Measurements from ENCODE around the gene SELENOK.

The SELENOK gene

DNA sequence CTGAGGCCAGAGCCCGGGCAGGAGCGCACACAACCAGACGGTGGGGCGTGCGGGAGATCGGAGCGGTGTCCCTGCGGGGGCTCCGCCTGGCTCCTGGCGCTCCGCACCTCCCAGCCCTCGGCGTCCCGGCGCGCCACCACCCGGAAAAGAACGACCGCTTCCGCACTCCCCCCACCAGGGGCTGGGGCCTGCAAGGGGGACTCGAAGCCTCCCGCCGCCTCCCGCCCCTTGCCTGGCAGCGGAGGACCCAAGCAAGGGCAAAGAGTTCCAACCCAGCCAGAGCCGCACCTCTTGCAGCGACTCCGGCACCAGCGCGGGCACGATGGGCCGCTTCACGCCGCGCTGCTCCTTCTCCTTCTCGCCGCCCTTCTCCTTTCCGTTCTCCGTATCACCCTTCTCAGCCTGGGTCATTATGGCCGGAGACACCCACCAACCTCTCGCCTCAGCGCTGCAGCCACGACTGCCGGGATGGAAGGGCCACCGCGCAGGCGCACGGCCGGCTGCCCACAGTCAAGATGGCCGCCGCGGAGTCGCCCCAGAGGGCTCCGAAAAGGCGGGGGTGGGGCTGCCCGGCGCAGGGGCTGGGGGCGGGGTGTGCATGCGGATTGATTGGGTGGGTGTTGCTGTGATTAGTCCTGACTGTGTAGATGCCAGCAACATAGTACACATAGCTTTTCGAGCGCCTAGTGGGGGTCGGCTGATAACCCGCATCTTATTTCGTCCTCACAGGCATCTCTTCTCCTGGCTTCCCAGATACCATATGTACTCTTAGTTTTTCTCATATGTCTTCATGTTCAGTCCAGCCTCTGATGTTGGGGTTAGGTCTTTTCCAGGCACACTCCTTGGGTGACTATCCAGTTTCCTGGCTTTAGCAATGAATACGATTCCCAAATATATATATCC lies 9.7 kb downstream of the SELENOK start, which contains the start of gene ACTR8:
Gene ACTR8 (minus strand): TSS at position 462 of the 903 bp plus-strand sequence. CDS start 51 bp downstream, at position 411.
- peak; percentile 61 for DNase-seq

DNA sequence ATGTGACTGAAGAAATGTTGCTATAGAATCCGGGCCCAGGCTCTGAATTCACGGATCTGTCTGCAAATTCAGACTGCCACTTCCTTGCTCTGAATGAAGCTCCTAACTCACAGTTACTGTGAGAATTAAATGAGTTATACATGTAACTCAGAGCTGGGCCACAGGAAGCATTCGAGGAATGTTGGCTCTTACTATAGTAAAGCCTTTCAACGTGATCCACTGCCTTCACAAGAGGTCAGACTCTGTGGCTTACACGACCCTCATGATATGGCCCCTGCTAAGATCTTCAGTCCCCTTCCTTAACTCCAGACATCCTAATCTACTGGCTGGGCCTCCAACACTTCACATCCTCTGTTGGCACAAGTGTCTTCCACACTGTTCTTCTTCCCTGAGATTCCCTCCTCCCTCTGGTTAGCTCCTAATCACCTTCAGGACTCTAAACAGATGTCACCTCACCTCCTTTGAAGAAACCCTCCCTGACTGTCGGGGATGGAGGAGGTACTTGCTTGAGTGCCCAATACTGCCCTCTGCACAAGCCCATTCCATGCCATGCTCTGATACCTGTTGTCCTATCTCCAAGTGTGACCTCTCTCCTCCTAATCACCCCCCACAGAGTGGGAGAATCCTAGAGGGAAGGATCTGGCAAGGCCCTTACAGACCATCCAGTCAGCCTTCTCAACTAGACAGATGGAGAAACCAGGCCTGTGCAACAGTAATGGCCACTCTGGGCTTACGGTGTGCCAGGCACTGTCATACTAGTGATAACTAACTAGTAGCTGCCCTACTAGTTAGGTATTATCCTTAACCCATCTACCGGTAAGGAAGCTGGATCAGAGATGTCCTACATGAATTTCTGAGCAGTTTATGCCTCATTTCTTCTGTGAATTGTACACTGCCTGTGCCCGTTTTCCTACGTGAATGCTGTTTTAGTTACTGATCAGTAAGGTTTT lies 11.0 kb downstream of the SELENOK start:
- no peak for DNase-seq

DNA sequence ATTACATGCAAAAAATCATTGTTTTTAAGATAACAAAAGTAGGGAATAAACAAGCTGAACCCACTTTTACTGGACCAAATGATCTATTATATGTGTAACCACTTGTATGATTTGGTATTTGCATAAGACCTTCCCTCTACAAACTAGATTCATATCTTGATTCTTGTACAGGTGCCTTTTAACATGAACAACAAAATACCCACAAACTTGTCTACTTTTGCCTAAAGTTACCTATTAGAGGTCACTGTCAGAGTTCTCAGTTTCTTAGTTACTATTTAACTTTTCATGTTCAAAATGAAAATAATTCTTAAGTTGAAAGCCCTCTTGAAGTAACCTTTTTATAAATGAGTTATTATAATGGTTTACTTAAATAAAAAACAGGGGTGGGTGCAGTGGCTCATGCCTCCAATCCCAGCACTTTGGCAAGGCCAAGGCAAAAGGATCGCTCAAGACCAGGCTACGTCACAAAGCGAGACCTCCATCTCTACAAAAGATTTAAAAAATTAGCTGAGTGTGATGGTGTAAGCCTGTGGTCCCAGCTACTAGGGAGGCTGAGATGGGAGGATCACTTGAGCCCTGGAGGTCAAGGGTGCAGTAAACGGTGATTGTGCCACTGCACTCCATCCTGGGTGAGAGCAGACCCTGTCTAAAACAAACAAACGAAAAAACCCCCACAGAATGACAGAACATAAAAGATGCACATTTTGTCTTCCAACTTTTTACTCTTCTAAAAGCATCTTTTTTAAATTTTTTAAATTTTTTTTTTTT lies 25.7 kb downstream of the SELENOK start:
- no peak for DNase-seq

DNA sequence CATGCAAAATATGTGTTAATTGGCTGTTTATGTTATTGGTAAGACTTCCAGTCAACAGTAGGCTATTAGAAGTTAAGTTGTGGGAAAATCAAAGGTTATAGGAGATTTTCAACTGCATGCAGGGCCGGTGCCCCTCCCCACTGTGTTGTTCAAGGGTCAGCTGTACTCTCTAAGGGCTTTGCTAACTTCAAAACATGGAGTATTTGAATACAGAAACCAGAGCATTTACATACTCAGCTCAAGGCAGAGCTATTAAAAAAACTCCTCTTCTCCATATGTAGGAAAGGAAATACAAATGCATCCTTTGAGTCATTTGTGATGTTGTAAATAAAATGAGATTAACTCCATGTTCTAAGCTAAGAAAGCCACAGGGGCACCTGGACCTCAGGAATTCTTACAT lies 28.5 kb downstream of the SELENOK start:
- no peak for DNase-seq

DNA sequence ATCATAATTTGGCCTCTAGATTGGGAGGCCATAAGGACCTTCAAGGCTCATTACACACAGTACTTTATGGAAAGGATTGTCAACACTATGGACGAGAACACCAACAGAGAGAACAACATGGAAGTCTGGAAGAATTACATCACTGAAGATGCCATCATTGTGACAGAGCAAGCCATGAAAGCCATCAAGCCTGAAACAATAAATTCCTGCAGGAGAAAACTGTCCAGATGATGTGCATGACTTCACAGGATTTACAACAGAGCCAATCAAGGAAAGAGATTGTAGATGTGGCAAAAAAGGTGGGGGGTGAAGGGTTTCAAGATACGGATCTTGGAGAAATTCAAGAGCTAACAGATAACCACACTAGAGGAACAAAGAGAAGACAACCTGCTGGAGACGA lies 29.4 kb downstream of the SELENOK start:
- DNase-seq = no peak

DNA sequence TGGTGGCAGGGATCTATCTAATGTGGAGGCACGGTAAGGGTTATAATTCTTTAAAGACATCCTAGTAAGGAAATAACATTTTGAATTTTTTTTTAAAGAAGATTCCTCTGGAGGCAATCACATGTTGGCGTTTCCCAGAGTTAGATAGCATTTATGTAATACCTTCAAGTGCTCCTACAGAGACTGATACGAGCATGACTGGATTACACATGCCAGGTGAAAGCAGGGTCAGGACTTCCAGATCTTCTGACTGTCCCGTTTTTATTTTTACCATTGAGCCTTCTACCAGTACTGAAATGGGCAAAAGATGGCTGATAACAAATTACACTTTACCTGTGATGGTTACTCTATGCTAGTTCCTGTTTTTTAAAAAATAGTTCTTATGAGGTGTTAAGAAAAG lies 31.5 kb downstream of the SELENOK start:
- DNase-seq = no peak

DNA sequence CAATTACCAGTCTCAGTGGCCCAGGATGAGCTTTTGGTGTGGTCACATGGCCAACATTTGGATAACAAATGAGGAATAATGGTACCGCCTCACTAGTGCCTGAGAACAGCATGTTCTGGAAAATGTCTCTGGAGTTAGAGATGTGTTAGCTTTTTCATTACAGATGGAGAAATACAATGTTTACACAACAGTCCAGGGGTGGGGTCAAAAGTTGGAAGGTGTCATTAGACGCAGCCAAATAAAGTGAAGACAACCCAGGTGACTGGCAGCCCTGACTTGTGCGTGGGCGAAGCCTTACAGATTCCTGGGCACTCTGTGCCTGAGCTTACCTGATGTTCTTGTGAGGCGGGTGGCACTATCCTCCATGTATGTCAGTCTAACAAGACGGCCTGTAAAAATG lies 32.5 kb downstream of the SELENOK start:
- no peak for DNase-seq

DNA sequence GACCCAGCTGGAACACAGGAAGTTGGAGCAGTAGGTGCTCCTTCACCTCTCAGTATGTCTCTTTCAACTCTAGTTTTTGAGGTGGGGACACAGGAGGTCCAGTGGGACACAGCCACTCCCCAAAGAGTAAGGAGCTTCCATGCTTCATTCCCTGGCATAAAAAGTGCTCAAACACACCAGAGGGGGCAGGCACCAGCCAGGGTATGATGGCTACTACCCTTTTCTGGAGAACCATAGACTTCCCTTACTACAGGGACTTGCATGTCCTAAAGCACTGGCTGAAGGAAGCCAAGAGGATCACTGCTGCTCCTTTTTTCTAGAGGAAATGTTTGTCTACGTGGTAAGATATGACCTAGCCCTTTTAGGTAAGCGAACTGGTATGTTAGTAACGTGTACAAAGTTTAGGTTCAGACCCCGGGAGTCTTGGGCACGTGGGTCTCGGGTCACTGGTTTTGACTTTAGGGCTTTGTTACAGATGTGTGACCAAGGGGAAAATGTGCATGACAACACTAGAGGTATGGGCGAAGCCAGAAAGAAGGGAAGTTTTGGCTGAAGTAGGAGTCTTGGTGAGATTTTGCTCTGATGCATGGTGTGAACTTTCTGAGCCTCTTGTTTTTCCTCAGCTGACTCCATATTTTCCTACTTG lies 33.4 kb downstream of the SELENOK start:
- DNase-seq = no peak

DNA sequence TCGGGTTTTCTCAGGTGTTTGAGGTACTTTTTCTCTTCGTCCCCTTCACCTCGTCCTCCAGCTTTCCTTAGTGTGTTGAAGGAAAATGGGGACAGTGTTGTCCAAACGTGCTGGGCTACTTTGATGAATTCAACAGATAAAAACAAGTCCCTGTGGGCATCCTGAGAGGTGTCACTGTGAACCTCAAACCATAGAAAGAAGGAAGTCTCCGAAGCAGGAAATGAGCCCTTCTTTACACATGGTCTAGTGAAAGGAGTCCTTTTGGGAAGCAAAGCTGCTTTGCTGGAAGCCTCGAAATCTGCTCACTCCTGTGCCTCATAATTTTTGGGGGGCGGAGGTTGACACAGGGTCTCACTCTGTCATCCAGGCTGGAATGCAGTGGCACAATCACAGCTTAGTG lies 34.7 kb downstream of the SELENOK start:
- DNase-seq = no peak

DNA sequence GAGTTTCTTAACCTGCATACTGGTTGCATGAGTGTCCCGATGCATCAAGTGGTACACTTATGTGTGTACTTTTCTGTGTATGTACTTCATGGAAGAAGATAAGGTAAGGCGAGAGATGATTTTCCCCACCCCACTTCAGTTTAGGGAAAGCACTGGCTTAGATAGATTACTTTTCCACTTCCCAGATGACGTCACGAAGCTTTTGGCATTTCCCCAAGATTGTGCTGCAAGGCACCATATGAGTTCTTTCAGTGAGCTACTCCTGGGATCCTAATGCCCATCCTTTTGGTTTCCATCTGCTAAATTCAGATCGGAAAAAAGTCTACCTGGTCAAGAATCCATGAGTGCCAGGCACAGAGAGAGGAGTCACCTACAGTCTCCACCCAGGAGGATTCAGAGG lies 40.8 kb downstream of the SELENOK start:
- DNase-seq = no peak

DNA sequence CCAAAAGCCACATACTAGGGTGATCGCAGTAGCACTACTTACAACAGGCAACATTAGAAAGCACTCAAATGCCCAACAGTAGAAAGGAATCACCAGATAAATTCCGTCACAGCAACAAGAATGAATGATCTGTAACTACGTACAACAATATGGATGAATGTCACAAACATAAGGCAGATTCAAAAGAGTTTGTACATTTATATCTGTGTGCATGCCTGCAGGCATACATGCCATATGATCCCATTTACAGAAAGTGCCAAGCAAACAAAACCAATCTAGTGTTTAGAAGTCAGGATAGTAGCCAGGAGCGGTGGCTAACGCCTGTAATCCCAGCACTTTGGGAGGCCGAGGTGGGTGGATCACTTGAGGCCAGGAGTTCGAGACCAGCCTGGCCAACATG lies 41.7 kb downstream of the SELENOK start:
- DNase-seq = no peak

DNA sequence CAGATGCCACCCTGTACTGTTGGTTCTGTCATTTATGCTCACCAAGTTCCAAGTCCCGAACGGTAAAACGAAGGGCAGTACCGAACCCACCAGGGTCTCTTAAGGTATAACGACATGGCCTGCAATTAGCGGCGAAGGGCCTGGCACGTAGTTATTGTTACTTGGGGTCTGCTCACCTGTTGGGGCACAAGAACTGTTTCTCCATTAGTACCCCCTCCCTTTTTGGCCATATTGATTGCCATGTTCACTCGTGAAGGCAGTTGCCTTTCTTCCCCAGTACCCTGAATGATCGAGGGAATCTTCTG lies 44.9 kb downstream of the SELENOK start:
- DNase-seq = no peak

DNA sequence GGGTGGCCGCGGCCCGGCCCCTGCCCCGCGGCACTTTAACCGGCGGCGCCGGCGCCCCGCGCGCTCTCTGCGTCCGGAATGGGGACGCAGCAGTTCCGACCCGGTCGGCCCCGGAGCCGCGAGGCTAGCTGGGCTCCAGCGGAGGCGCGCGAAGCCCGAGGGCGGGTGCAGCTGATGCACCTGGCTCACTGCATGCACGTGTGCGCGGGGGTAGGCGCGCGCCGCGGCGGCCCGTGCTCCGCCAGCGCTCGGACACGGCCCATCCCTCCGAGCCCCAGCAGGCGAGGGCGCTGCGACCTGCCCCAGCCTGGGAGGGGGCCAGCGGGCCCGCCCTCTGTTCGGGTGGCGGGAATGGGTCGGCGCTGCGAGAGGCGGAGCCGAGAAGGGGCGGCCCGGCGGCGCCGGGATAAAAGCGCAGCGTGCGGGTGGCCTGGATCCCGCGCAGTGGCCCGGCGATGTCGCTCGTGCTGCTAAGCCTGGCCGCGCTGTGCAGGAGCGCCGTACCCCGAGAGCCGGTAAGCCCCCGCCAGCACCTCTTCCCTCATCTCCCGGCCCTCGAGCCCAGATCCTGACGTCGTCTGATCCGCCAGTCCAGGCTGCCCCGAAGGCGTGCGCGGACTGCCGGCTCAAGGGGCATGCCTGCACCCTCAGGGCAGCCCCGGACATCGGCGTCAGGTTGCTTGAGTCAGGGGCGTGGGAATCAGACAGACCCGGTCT lies 45.4 kb downstream of the SELENOK start, which contains the start of the genes CHDH and IL17RB:
Gene CHDH (minus strand): TSS at position 286 of the 717 bp plus-strand sequence. CDS start 22,411 bp downstream, outside the sequence.
Gene IL17RB (plus strand): TSS at position 435 of the 717 bp plus-strand sequence. CDS start 21 bp downstream, at position 456.
- peak; percentile 59 for DNase-seq

DNA sequence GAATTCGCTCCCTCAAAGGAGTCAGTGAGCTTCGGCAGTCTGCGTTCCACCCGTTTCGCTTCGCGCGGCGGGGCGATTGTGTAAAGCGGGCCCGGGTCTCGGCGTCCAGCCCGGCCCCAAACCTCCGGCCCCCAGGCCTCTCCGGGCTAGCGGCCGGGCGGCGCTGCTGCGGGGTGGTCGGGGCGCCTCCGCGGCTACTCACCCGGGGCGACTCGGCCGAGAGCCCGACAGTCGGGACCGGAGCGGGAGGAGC lies 45.9 kb downstream of the SELENOK start:
- DNase-seq = no peak

DNA sequence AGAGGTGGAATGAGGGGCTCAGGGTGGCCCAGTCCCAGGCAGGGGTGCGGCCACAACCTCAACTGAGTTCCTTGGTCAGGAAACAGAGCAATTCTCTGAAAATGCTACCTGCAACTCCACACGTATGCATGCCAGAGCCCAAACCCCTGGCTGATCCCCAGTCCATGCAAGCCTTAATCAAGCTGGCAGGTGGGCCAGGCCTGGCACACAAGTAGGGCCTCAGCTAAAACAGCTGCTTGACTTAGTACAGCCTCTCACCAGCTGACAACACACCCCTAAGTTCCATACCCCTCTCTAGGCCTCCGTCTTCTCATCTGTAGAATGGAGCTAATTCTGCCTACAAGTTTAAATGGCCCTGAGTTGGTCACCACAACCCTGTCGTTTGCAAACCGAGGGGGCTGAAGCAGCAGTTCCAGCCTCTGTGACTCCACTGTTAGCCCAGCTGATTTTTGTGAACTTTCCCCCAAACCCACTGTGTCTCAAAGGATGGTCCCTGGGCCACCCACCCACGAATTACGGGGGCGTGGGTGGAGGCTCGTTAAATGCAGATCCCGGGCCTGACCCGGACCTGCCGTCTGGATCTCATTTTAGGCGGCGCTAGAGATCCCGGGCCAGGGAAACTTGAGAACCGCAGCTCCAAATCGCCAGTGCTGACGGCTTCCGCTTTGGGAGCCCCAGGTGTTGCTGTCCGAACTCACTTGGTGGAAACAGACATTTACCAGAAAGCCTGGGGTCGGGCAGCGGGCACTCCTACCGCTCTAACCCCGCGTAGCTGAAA lies 46.4 kb downstream of the SELENOK start:
- DNase-seq = peak; percentile 4

DNA sequence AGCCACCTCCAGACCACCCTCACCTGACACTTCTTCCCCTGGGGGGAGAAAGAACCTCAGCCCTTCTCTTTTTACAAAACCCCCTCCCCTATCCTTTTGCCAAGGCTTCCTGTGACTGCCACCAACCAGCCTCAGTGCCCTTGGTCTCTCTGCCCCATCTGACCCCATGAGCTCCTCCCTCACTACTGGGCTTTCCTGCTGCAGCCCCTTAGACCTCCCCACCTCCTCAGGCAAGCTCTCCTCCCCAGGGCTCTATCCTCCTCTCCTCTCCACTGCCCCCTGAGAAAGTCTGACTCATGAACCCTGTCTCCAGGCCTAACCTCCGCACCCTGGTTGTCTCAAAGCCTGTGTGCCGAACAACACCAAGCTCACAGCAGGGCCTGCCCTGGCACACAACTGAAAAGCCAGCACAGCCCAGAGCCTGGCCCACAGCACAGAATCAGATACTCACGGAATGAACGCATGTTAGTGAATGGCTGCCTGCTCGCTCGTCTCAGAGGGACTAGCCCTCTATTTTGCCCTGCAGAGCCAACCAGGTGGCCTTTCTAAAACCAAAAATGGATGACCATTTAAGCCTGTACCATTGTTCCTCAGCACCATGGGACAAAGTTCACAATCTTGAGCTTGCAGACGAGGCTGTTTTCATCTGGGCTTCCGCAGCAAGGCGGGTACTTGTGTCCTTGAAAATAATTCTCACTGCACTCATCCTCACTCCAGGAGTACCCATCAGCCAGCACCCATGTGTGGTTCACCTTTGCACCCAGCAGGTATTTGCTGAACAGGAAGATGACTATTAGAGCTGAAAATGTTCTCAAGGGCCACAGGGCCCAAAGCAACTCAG lies 47.2 kb downstream of the SELENOK start:
- no peak for DNase-seq

DNA sequence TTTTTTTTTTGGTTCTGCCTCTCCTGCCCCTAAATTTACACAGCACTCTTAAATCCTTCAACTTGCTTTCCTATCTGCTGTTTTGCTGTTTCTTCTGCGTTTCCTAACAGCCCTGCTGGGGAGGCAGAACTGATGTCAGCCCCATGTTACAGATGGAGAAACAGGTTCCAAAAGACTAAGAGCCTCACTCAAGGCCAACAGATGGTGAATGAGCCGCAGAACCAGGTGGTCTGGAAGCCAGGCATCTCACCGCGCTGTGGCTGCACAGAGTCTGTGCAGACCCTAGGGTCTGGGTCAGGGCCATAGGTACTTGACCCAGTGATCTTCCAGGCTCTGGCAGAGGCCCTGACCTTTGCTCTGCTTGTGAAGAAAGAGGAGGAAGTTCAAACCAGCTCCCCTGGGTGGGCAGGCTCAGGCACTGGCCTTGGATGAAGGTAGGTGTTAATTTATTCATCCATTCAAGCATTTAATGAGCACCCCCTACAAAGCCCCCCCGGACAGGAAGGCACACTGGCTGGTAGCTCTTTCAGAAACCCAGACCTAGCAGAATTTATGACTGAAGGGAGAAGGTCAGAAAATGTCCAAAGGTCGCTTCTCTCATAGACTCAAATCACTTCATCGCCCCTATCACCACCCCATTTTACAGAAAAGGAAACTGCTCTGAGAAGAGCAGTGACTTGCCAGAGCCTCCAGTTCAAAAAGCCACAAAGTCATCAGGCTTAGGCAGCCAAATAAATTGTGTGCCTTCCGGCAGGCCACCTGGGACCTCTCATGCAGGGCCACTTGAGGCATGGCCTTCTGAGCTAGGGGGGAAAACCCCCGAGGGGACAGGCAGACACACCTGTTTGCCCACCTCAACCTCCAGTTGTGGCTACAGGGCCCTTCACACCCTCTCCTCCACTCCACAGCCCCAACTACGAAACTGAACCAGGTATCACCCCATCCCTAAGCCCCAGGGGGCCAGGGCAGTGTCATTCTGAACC lies 48.2 kb downstream of the SELENOK start:
- DNase-seq = no peak

DNA sequence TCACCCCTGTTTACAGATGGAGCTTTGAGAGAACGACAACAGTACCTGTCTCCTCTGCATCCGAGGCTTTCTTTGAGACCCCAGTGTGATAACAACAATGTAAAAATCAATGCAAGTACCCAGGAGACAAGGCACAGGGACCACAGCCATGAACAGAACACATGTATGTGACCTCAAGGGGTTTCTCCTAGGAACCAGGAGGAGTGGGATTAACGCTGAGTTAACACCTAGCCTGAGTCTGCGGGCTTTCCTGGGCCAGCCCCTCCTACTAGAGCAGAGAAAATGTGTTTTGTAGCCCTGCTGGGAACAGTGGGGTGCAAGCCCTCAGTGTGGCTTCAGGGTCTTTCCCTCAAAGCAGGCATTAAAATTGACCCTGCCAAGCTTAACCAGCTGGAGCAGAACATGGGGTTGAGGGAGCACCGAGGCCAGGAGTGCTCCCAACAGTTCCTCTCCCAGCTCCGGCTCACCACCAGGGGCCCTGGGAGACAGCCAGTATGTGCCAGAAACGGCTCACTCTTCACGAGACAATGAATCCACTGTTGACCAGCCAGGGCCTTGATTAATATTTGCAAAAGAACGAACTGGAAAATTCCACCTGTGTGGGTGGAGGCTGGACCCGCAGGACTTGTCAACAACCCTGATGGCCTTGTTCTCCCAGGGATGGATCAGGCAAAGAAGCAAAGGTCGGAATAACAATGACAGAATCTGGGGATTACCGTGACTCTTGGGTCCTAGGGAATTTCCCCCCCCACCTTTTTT lies 49.0 kb downstream of the SELENOK start:
- DNase-seq = peak; percentile 15

Measured in NCI-H510A treated with DMSO at 0.1 percent for 48 hours (cell line).